Stomach (tissue), 4 donors: ENCODE results near the gene LYZ.

ENCODE experiments used
- CTCF ChIP-seq, 7 experiments: fragments of 450-650 bp in 4 of 7; fragments of 200-600 bp in 3 of 7; sonication (generic) in 3 of 7; IDR thresholded peaks; one replicate each; pipeline ENCODE4 v1.5.1; 2016 to 2019; ENCODE audit warnings: antibody characterized with exemption in 7 of 7, control low read depth in 2 of 7, mild to moderate bottlenecking in 1 of 7
- POLR2A ChIP-seq, 4 donors: fragments of 450-650 bp; IDR thresholded peaks; one replicate each; pipeline ENCODE4 v1.6.1; 2016; ENCODE audit warnings: antibody characterized with exemption in 4 of 4, control low read depth in 2 of 4, mild to moderate bottlenecking in 1 of 4, moderate library complexity in 1 of 4

- TF ChIP-seq CTCF (IDR thresholded peaks at IDR 0.05) = no peak
- TF ChIP-seq POLR2A (IDR thresholded peaks at IDR 0.05) = no peak
Observed at GRCh38 chr12:69345742-69346141, 2.4 kb upstream of the LYZ start.
